SK-N-DZ (cell line): Measurements from ENCODE around the gene TMEM221.
A peak's percentile ranks its signal among the peaks of the same experiment; 100 is the strongest.

Source experiments
- DNase-seq: peaks from one replicate; pipeline ENCODE4 v3.0.0-alpha.2; 2015; ENCODE audit warnings: low spot score

The TMEM221 gene

DNA sequence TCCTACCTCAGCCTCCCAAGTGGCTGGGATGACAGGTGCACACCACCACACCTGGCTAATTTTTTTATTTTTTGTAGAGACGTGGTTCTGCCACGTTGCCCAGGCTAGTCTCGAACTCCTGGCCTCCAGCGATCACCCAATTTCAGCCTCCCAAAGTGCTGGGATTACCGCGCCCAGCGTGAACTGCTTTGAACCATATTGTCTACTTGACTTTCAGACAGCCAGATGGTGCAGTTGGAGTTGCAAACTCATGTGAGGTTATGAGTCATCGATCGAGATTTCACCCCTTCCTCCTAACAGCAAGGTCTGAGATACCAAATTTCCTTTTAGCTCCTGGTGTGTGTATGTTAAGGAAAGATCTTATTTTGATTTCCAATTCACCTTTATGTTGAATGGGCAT lies 24.6 kb upstream of the TMEM221 start:
- DNase-seq: no peak

DNA sequence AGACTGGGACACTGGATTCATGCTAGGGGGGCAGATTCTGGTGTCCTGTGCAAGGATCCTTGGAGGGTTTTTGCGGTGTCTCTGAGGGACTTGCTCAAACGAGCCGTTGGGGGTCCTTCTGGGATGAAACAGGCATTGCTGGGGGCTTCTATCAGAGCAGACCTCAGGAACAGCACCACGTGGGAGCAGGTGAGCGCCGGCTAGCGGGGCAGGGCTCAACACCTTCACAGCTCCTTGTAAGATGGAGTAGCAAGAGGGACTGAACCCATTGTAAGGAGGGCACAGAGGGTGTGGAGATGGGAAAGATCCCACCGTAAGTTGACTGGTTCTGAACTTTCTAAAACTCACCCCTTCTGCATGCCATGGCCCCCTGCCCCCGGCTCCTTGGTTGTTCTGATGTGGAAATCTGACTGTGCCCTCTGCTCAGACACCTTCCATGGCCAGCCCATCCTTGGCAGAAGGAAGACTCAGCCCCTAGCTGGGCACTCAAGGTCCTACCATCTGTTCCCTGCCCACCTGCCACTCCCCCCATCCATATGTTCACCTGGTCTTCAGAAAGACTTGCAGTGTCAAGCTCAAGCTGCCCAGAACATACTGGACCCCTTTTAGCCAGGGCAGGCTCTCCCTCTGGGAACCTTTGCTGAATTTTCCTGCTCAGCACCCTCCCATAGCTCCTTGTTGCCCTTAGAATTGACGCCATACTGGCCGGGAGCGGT lies 23.1 kb upstream of the TMEM221 start:
- DNase-seq: no peak

DNA sequence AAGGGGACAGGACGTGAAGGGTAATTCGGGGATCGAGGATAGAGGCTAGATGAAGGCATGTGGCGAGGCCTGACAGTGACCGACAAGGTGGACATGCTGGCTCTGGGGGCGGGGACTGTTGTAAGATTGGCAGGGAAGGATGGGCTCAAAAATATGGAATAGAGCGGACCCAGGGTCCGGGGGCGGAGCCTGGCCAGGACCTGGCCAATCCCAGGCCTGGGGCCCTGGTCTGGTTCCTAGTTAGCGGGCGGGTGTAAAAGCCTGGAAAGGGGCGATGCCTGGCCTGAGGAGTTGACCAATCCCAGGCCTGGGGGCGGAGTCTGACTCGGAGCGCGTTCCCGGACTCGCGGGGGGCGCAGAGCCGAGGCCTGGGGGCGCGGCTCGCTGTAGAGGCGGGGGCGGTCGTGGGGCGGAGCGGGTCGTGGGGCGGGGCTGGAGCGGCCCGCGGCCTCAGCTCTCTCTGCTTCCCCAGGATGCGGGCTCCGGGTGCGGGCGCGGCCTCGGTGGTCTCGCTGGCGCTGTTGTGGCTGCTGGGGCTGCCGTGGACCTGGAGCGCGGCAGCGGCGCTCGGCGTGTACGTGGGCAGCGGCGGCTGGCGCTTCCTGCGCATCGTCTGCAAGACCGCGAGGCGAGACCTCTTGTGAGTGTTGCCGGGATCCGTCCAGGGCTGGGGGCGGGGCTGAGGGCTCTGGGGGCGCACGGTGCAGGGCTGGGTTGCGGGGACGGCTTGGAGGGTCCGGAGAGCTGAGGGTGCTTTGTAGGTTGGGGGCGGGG lies 21.8 kb upstream of the TMEM221 start, which contains the start of gene SLC27A1:
SLC27A1 (plus strand) TSS at position 457 of the 774 bp plus-strand sequence; CDS start at position 474, 17 bp downstream.
- DNase-seq: peak; percentile 99

DNA sequence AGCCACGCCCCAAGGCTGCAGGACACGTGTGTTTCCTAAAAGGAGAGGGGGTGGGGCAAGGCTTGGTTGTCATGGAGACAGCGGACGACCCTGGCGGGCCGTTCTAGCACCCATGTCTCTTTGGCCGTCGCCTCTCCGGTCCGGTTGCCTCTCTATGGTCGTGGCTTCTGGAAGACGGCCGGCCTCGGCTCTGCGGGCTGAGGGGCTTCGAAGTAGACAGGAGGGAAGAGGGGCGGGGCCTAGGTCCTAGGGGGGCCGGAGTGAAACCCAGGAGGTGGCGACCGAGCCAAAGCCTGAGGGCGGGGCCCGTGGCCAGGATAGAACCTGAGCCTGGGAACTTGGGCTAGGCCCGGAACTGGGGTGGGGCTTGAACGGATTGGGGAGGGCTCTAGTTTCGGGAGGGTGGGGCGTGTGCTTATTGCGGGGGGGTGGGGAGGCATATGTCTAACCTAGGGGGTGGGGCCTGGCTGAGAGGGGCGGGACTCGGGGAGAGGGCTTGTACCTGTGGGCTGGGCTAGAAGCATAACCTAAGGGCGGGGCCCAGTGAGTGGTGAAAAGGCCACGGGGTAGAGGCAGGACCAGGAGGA lies 21.1 kb upstream of the TMEM221 start:
- peak; percentile 87 for DNase-seq

DNA sequence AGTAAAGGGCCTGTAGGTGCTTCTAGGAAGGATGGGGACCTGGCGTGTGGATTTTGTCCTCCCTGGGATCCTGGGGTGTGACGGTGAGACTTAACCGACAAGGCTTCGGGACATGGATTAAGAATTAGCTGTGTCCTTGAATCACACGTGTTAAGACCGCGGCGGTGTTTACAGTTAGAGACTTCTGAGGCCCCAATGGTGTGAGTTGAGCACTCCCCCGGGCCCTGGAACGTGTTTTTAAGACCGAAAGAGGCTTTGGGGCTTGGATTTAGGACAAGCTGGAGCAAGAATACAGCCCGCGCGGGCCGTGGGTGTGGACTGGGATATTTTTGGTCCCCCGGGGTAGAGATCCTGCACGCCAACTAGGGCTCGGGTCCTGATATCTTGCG lies 20.6 kb upstream of the TMEM221 start:
- DNase-seq: no peak

DNA sequence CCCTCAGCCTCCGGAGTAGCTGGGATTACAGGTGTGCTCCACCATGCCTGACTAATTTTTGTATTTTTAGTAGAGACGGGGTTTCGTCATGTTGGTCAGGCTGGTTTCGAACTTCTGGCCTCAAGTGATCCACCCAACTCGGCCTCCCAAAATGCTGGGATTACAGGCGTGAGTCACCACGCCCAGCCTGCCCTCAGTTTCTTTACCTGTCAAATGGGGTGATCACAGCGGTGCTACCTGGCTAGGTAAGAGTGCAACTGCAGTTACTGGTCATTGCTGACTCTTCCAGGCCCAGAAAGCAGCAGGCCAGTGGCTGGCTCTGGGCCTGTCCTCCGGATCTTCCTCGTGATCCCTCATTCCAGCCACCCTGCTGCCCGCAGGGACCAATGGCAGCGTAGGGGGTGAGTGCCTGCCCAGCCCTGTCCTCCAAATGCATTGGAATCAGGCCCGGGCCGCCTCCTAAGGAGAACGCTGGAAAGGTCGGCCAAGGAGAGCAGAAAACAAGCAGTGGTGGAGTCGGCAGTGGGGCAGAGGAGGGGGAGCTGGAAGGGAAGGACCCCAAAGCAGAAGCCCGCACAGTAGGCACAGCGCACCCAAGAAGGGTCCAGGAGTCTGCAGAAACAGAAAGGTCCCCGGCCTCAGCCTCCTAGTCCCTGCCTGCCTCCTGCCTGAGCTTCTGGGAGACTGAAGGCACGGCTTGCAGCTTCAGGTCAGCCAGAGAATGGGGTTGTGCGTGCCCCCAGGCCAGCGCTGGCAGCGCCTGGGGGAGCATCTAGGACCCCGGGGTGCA lies 20.0 kb upstream of the TMEM221 start:
- DNase-seq: no peak

DNA sequence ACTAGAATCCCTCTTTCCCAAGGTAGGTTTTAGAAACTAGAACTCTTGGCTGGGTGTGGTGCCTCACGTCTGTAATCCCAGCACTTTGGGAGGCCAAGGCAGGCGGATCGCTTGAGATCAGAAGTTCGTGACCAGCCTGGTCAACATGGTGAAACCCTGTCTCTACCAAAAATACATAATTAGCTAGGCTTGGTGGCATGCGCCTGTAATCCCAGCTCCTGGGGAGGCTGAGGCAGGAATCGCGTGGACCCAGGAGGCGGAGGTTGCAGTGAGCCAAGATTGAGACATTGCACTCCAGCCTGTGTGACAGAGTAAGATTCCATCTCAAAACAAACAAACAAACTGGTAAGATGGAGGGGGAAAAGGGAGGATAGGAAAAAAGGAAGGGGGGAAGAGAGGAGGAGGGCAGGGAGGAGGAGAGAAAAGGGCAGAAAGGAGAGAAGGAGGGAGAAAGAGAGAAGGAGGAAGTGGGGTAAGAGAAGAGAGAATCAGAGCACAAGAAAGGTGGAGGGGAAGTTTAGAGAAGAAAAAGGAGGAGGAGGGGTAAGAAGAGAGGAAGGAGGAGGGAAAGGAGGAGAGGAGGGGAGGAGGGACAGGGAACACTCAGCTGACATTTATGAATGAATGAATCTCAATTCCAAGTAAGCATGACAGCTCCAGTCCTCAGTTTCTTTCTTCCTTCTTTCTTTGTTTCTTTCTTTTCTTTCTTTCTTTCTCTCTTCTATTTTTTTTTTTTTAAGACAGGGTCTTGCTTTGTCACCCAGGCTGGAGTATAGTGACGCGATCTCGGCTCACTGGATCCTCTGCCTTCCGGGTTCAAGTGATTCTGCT lies 19.2 kb upstream of the TMEM221 start:
- DNase-seq: no peak

DNA sequence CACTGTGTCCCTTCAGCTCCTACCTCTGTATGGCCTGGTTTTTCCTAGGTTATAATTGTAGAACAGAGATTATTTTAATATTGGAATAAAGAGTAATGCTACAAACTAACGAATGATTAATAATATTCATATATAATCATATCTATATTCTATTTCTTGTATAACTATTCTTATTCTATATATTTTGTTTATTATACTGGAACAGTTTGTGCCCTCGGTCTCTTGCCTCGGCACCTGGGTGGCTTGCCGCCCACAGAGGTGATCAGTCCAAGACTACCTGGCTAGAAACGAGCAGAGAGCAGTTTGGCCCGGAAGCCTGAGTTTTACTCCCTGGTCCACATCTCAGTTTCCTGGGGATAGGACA lies 18.0 kb upstream of the TMEM221 start:
- DNase-seq: no peak

DNA sequence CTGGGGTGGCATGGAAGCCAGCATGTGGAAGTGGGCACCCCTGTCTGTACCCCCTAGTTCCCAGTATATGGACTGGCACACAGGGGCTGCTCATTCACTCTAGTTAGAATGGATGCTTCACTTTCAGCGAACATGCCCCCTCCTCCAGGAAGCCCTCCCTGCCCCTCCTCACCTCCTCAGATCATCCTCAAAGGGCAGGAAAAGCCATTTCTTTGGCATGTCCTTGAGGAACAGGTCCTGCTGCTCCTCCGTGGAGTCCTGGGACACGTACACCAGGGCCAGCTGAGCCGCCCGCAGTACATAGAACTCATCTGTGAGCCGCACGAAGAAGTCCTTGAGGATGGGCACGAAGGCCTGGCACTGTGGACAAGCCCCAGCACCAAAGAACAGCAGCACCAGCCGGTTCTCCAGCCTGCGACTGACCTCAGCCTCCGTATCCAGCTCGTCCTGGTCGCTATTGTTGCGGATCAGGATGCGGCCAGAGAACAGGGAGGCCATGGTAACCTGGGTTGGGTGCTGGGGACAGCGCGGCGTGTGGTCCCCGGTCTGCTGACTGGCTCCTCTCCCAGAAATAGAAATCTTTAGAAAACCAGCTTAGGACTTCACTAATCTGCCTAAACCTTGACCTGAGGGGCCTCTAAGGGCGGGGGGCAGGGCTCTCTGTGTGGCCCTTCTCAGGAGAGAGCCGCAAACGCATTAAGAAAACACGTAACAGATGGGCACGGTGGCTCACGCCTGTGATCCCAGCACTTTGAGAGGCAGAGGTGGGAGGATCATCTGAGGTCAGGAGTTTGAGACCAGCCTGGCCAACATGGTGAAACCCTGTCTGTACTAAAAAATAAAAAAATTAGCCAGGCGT lies 12.1 kb upstream of the TMEM221 start, which contains the start of gene NXNL1:
NXNL1 (minus strand) TSS at position 555 of the 859 bp plus-strand sequence; CDS start at position 498, 57 bp downstream.
- DNase-seq: no peak

DNA sequence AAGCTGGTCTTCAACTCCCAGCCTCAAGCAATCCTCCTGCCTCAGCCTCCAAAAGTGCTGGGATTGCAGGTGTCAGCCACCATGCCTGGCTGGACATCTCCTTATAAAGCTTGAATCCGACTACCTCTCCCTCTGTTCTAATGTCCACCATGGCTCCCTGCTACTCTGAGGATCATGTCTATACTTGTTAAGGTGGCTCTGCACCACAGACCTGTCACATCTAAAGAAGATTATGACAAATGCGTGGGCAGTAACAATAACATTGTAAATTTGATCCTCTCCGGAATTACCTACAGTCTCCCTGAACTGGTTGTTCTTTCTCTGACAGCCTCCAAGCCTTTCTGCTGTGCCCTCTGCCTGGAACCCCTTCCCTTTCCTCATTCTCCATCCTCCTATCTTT lies 10.5 kb upstream of the TMEM221 start:
- no peak for DNase-seq

DNA sequence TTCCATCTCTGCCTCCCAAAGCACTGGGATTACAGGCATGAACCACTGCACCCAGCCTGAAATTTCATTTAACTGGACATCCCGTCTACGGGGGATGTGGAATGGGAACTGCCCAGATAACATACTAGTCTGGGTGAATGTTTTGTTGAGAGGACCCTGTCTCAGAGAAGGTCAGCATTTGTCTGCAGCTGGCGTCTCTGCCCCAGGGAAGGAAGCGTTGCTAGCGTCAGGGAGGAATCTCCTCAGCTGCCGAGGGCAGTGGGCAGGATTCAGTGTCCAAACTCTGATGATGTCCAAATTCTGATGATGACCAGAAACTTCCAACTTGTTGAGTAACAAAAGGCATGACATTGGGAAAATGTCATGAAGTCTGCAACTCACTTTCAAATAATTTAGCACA lies 9.1 kb upstream of the TMEM221 start:
- no peak for DNase-seq

DNA sequence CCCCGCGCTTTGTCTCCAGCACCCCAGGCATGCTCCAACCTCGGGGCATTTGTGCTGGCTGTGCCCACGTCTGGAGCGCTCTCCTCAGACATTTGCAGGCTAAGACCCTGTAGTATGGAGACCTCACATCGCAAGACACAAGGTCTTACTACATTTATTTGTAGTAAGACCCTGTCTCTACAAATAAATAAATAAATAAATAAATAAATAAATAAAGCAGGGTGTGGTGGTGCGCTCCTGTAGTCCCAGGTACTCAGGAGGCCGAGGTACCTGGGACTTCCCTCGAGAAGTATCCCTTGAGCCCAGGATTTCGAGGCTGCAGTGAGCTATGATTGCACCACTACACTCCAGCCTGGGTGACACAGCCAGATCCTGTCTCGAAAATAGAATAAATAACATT lies 7.7 kb upstream of the TMEM221 start:
- no peak for DNase-seq

DNA sequence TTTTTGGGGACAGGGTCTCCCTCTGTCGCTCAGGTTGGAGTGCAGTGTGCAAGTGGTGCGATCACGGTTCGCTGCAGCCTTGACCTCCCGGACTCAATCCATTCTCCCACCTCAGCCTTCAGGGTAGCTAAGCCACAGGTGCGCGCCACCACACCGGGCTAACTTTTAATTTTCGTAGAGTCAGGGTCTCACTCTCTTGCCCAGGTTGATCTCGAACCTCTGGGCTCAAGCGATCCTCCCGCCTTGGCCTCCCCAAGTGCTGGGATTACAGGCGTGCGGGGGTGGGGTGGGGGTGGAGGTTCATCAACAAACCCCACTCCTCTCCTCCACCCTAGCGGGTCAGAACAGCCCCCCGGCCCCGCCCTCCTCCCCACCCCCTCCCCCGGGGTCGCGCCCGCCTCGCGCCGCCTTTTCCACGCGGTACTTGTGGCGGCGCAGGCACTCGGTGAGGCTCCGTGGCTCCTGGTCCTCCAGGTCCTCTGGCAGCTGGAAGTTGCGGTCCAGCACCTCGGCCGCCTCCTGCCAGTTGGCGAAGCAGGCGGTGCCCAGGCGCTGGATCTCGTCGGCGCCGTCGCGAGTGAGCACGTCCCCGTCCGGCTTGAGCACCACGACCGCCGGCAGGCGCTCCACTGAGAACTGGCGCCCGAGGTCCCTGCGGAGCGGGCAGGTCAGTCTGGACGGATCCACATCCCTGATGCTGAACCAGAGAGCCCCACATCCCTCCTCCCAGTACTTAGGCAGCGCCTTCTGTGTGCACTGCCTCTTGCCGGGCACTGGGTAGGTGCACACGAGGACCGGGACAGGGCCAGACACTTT lies 7.0 kb upstream of the TMEM221 start:
- no peak for DNase-seq

DNA sequence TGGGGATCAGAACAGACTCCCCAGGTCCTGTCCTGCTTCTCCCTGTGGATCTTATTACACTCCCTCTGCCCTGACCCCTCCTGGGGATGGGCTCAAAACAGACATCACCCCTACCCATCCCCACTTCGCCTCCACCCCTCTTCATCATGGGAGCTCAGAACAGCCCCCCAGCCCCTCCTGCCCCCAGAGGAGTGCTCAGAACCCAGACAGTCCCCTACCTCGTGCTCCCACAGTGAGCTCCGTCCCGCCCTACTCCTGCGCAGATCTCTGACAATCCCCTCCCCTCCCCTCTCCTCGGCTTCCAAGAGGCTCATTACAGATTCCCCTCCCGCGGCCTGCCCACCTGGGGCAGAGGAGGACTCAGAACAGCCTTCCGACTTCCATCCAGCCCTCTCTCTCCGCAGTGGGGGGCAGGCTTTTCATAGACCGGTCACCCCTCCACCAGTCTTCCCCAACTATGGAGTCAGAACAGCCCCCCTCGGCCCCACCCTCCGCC lies 6.2 kb upstream of the TMEM221 start:
- no peak for DNase-seq

DNA sequence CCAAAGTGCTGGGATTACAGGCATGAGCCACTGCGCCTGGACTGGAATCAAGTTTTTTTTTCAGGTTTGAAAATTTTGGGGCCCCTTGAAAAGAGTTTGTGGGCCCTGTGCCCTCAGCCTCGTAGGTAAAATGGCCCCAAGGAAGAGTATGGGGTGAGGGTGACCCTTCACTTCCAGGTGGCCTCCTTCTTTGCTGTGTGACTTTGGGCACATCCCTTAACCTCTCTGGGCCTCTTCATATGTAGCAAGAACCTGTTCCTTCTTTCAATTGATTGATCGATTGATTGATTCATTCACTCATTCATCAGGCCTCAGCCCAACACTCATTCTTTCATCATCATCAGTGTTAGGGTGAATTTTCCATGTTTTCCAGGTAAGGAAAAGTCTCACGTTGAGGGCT lies 3.4 kb upstream of the TMEM221 start:
- DNase-seq: no peak

DNA sequence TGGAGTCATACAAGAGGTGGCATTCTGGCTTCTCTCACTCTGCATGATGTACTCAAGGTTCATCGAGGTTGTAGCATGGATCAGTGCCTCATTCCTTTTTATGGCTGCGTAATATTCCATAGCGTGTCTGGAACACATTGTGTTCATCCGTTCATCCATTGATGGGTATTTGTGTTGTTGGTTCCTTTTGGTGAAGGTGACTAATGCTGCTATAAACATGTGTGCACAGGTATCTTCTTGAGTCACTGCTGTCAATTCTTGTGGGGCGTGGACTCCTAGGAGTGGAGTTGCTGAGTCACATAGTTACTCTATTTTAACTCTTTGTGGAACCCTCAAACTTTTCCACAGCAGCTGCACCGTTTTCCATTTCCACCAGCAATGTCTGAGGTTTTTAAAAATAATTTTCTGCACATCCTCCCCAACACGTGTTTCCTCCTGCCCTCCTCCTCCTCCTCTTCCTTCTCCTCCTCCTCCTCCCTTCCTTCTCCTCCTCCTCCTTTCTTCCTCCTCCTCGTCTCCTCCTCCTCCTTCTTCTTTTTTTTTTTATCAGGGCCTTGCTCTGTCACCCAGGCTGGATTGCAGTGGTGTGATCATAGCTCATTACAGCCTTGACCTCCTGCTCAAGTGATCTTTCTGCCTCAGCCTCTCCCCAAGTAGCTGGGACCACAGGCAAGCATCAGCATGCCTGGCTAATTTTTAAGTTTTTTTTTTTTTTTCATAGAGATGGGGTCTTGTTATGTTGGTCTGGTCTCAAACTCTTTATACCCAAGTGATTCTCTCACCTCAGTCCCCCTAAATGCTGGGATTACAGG lies 2.0 kb upstream of the TMEM221 start:
- no peak for DNase-seq

DNA sequence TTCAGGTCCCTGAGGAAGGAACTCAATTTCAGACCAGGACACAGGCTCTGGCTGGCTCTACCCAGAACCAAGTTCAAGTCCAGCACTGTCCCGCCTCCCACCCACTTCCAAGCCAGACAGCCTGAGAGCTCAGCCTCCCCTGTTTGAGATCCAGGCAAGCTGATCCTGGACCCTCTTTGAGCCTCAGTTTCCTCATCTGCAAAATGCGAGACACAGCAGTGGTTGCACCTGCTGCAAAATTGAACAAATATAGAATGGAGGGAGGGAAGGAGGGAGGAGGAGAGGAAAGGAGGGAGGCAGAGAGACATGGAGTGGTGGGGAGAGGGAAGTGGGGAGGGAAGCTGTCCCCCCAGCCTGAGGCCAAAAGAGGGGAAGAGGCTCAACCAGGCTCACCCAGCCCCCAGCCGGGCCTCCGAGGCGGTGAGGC lies 751 bp downstream of the TMEM221 start:
- no peak for DNase-seq
